HG02852 (cell line): Measurements from ENCODE around the gene COLGALT1.
"Not testable (repeated sequence)": the region's sequence is repeated elsewhere in the genome, so short reads cannot be mapped to it uniquely, and the experiment has no call there.

Source experiments
- ATAC-seq: cut with Tn5 transposase; IDR thresholded peaks from one replicate; pipeline ENCODE4 v1.9.1; 2021; ENCODE audit warnings: mild to moderate bottlenecking, moderate library complexity; ENCODE audit not compliant: unreplicated experiment

The COLGALT1 gene

GRCh38 chr19:17590866-17591265 lies 35.4 kb downstream of the COLGALT1 start:
- ATAC-seq = no peak

DNA sequence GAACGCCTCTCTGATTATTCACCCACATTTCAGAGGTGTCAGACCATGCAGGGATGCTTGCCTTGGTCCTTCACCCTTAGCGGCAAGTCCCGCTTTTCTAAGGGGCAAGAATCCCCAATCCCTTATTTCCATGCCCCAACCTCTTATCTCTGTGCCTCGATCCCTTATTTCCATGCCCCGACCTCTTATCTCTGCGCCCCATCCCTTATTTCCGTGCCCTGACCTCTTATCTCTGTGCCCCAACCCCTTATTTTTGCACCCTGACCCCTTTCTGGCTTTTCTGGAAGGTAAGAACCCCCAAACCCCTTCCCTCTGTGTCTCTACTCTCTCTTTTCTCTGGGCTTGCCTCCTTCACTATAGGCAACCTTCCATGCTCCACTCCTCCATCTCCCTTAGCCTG lies 38.8 kb downstream of the COLGALT1 start:
- not testable (repeated sequence) for ATAC-seq

DNA sequence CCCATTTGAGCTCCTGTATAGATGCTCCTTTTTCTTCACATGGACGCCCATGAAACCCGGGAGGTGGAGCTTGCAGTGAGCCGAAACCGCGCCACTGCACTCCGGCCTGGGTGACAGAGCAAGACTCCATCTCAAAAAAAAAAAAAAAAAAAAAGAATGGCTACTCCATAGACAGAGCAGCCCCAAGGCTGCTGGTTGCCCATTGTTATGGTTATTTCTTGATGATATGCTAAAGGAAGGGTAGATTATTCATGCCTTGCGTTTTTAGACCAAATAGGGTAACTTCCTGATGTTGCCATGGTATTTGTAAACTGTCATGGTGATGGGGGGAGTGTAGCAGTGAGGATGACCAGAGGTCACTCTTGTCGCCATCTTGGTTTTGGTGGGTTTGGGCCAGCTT lies 42.6 kb downstream of the COLGALT1 start:
- ATAC-seq = not testable (repeated sequence)

DNA sequence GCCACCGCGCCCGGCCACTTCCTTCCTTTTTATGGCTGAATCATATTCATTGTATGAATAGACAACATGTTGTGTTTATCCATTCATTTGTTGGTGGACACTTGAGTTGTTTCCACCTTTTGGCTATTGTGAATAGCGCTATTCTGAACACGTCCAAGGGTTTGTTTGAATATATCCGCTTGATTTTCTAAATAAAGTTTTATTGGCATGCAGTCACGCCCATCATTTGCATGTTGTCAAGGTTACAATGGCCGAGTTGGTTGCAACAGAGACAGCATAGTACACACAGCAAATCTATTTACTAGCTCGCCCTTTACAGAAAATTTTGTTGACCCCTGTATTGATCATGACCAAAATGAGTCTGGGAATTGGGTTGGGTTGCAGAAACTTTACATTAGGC lies 43.5 kb downstream of the COLGALT1 start:
- ATAC-seq = no peak

DNA sequence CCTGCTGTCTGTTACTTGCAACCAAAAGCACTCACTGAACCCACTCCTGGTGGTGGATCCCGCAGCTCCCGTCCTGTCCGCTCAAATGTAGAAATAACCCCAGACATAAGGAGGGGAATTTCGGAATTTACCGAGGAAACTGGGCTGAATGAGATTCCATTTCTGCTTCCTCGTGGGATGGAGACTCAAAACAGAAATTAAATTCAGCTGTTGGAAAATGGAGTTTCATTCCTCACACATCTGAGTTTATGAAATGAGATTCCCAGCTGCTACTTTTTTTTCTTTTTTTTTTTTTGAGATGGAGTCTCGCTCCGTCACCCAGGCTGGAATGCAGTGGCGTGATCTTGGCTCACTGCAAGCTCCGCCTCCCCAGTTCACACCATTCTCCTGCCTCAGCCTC lies 44.3 kb downstream of the COLGALT1 start:
- no peak for ATAC-seq

GRCh38 chr19:17601683-17602082 lies 46.2 kb downstream of the COLGALT1 start:
- no peak for ATAC-seq

DNA sequence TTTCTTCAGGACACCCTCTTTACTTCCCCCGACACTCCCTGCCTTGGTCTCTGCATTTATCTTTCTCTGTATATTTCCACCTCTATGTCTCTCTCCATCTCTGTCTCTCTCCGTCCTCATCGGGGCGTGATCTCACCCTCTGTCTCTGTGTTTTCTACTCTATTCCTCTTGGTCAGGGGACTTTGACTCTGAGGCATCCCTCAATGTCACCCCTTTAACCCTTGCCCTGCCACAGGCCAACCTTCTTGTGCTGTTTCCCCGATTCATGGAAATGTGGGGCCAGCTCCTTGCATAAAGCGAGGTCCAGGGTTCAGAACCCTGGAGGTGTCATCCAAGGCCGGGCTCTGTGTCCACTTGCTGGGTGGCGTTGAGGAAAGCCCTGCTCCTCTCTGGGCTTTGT lies 46.8 kb downstream of the COLGALT1 start:
- ATAC-seq = no peak

DNA sequence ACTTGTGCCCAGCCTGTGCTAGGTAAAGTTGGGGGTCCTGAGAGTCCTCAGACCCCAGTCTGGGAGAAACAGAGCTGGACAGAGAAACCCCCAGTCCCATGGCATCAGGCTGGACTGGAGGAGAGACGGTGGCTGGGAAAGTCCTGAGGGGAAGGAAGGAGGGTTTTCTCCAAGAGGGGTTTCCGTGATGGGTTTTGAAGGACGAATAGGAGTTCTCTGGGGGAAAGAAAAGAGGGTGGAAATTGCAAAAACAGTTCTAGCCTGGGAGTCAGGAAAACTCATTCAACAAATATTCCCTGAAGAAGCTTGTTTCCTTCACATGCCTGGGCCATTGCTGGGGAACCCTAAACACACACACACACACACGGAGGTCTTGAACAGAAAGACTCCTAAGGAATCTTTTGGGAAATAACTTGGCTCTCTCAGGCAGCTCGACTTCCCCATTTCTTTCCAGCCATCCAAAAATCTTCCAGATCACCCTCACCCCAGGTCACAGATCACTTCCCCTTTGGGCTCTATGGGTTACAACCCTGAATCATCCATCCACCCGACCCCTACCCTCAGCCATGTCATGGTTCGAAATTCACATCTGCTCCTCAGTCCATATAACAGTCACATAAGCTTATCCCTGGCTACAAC lies 47.5 kb downstream of the COLGALT1 start:
- ATAC-seq = no peak

DNA sequence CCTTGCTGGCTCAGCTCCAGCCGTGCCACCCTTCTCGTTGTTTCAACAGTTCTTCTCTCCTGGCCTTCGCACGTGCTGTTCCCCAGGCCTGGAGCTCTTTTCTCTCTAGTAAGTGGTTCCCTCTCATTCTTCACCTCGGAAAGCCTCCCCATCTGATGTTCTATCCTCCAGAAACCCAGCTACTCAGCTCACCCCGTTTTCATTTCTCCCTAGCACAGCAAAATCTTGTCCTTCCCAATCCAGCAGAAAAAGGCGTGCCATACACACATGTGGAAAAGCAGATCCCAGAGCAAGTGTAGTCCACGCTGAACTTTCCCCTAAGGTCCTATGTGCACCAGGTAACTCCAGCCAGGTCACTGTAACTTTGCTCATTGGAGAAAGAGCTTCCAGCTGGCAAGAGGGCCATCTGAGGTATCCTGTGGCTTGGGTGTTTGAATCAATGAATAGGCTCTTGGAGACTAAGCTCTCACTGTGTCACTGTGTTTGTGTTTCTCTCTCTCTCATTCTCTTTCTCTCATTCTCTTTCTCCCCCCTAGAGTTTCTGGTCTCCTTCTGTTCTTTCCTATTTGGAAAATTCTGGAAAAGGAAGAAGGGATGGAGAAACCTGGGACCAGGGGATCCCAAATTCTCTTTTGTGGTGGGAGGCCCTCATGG lies 49.0 kb downstream of the COLGALT1 start:
- no peak for ATAC-seq

DNA sequence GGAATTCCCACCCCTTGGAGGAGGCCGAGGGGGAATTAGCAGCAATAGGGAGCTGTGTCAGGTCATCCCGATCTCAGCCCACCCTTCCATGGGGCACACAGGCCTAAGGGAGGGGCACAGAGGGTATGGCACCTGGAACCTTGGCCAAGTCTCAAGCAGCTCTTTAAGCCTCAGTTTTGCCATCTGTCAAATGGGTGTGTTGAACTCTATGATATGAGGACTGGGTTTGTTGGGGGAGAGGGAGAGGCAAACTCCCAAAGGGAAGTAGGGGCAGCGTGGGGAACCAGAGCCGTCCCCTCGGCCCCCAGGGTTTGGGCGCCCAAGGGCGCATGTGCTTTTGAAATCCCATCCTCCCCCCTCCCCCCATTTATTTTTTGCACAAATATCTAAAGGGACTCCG lies 49.7 kb downstream of the COLGALT1 start:
- no peak for ATAC-seq

DNA sequence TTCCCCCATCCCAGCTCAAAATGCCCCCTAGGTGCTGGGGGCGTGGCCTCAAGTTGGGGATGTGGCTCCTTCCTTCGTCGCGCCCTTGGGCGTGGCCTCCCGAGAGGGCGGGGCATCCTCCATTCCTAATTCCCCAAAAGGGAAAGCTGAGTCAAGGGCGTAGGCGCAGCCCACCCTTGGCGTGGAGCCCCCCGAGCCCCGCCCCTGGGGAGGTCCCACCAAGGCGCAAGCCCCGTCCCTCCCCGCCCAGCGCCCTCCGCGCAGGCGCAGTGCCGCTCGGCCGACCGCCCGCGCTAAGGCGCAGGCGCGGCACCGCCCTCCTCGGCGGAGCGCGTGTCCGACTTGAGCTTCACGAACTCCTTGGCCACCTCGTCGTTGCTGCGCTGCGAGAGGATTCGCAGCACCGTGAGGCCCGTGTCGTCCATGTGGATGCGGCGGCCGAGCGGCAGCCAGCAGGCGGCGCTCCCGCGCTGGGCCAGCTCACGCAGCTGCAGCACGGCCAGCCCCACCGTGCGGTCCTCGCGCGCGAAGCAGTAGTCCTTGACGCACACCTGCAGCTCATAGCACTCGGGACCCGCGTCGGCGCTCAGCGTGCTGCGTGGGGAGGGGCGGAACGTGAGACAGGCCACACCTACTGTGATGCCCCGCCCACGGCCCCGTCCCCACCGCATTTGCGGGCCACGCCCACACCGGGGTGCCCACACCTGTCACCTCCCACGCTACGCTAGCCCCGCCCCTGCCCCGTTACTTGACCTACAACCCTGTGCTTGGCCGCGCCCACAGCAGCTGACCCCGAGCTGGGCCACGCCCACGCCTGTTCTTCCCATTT lies 50.5 kb downstream of the COLGALT1 start:
- peak; percentile 65 for ATAC-seq

GRCh38 chr19:17606590-17607185 lies 51.2 kb downstream of the COLGALT1 start:
- ATAC-seq = no peak

DNA sequence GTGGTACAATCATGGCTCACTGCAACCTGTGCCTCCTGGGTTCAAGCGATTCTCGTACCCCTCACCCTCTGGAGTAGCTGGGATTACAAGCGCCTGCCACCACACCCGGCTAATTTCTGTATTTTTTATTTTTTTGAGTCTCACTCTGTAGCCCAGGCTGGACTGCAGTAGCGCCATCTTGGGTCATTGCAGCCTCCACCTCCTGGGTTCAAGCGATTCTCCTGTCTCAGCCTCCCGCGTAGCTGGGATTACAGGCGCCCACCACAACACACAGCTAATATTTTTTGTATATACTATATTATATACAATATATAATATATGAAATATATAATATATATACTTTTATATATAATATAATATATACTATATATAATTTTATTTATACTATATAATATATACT lies 52.5 kb downstream of the COLGALT1 start:
- no peak for ATAC-seq

GRCh38 chr19:17610384-17610783 lies 54.9 kb downstream of the COLGALT1 start:
- no peak for ATAC-seq

- ATAC-seq = no peak
Measured at GRCh38 chr19:17611462-17612244, 56.2 kb downstream of the COLGALT1 start.

DNA sequence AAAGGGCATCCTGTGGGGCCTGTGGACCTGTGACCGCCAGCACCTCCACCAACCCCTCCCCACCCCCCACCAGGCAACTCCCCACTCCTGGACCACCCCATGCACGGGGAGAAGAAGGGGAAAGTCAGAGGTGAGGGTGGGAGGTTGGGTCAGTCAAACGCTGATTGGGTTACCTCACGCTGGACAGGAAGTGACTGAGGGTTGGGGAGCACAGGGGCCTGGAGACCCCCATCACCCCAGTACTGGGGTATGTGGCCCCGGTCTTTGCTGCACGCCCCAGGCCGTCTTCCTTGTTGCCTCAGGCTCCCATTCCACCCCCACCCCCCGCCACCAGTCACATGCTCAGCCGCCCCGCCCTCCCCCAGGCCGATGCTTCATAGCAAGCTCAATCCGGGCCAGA lies 59.0 kb downstream of the COLGALT1 start:
- no peak for ATAC-seq

GRCh38 chr19:17615889-17616685 lies 60.6 kb downstream of the COLGALT1 start:
- ATAC-seq = no peak

GRCh38 chr19:17616686-17616960 lies 61.2 kb downstream of the COLGALT1 start:
- ATAC-seq = no peak

GRCh38 chr19:17616961-17617806 lies 61.7 kb downstream of the COLGALT1 start:
- no peak for ATAC-seq
